ENCODE measurements around the gene LDHB. TPM values are rescaled to one million over a fixed set of nuclear protein-coding genes. Genes with fewer than 3 reads are reported as not detected.
"Not testable (repeated sequence)": the region's sequence is repeated elsewhere in the genome, so short reads cannot be mapped to it uniquely, and the experiment has no call there.

The LDHB gene
- total RNA-seq, 2 experiments from 2014 or later: 2,296 to 2,461 TPM

DNA sequence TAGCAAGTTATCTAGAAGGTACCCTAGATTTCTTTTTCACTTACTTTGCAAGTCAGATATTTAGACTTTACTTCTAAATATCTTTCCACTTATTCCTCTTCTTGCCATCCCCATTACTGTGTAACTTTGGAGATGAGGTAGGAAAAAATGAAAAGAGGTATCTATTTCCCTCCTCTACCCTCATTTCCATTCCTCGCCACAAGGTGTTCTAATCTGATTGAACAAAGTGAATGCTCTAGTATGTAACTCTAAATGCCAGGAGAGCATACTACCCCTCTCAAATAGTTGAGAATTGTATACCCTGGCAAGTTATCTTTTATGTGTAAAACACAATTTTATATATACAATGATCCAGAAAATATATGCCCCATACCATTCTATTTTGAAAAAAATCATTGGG is 1.7 kb upstream of the LDHB start:
- no peak for DNase-seq
- peaks cover 23% of the 10 kb centered on the region for H3K36me3 Mint-ChIP-seq (ENCODE audit: low read depth)
- no peaks in the 10 kb centered on the region for H3K27me3 Mint-ChIP-seq (ENCODE audit: low read depth)
- CTCF ChIA-PET: interaction anchor here (0.7 to 3.2 kb wide), 3 partner anchors 18 to 218 kb away, joined by 3 to 28 read pairs (median 11); no protein-coding TSS in a partner anchor
- intact Hi-C loops (cut with micrococcal nuclease): loop anchor here (10.0 kb wide), 1 partner anchor 965 kb away; the partner anchor contains the start of gene ETNK1
- peaks cover 44% of the 10 kb centered on the region for H3K4me1 Mint-ChIP-seq (ENCODE audit: low read depth)
- no peak overlapping the region for H3K4me3 Mint-ChIP-seq
- no peaks in the 10 kb centered on the region for H3K9me3 Mint-ChIP-seq
- H3K27ac Mint-ChIP-seq: no peak overlapping the region

DNA sequence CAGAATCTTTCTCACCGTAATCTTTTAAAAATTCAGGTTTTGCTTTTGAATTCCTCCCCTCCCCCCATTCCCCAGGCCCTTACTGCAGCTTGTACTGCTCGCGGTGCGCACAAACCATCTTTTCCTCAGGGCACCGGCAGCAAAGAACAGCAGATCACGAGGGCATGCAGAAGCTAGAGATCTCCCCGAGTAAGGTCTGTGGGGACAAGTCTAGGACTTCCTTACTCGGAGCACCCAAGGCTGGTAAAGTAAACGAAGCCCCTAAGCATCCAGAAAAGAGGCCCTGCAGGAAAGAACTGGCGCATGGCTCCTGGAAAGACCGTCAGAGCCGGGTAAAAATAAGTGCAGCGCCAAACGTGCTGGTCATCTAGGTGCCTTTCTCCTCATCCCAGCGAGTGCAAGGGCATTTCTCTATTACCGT is 727 bp downstream of the LDHB start:
- peak overlapping the region; percentile 98 for H3K4me3 Mint-ChIP-seq
- intact Hi-C loops (cut with micrococcal nuclease): loop anchor here (1.0 to 10.0 kb wide), 8 partner anchors 14 to 968 kb away; partner anchors contain the start of genes C2CD5, ETNK1, GOLT1B and PYROXD1
- peak; percentile 57 for DNase-seq
- CTCF ChIA-PET: interaction anchor here (1.2 to 3.2 kb wide), 3 partner anchors 10 to 24 kb away, joined by 5 to 28 read pairs (median 11); no protein-coding TSS in a partner anchor
- H3K36me3 Mint-ChIP-seq (ENCODE audit: low read depth): peaks cover 43% of the 10 kb centered on the region
- peak overlapping the region; percentile 98 for H3K27ac Mint-ChIP-seq
- no peaks in the 10 kb centered on the region for H3K27me3 Mint-ChIP-seq (ENCODE audit: low read depth)
- H3K4me1 Mint-ChIP-seq (ENCODE audit: low read depth): peaks cover 64% of the 10 kb centered on the region
- H3K9me3 Mint-ChIP-seq: no peaks in the 10 kb centered on the region

DNA sequence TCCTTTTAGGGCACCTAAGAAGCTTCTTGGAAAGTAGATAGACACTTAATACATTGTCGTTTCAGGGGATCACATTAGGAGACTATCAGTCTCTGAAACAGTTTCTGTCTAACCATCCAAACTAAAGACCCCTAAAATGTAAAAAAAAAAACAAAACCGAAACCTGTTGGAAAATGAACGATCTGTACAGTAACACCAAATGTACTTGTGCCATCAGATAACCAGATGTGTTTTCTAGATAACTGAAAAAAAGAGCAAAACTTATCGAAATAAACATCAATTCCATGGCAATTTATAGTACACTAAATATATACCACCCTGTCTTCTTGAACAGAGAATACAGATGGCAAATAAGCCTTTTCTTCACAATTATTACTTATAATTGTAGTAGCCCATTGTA is 2.1 kb downstream of the LDHB start:
- H3K27me3 Mint-ChIP-seq (ENCODE audit: low read depth): no peaks in the 10 kb centered on the region
- intact Hi-C loops (cut with micrococcal nuclease): loop anchor here (10.0 kb wide), 1 partner anchor 969 kb away; the partner anchor contains the start of gene ETNK1

DNA sequence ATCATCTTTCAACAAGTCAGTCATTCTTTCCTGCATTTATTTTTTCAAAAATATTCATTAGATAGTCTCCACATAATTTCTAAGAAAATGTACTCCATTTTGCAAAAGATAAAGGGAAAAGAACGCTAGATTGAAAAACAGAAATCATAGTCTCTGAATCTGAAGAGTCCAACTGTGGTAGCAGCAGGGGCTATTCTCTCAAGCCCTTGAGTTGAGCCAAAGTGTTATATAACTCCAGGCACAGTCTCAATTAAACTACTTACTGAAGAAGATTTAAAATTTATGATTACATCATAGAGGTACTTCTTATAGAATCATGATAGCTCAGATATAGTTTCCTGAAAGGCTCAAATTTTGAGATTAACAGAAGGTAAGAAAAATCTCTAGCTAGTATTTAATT is 5.8 kb downstream of the LDHB start:
- H3K27ac Mint-ChIP-seq: peak overlapping the region; percentile 33
- intact Hi-C loops (cut with micrococcal nuclease): loop anchor here (1.0 to 10.0 kb wide), 2 partner anchors 9 to 973 kb away; partner anchors contain the start of gene ETNK1
- H3K4me3 Mint-ChIP-seq: no peak overlapping the region
- H3K27me3 Mint-ChIP-seq (ENCODE audit: low read depth): no peaks in the 10 kb centered on the region
- H3K4me1 Mint-ChIP-seq (ENCODE audit: low read depth): peaks cover 80% of the 10 kb centered on the region
- peaks cover 78% of the 10 kb centered on the region for H3K36me3 Mint-ChIP-seq (ENCODE audit: low read depth)
- no peaks in the 10 kb centered on the region for H3K9me3 Mint-ChIP-seq
- CTCF ChIA-PET: interaction anchor here (1.2 to 2.0 kb wide), 3 partner anchors 9 to 29 kb away, joined by 4 to 13 read pairs (median 7); no protein-coding TSS in a partner anchor
- DNase-seq: no peak

More for the DNA sequence above, 2.1 kb downstream of the LDHB start:
- Mint-ChIP-seq H3K4me3 (peak overlapping the region; percentile 98), H3K27ac (peak overlapping the region; percentile 98), H3K36me3 (ENCODE audit: low read depth) (peaks cover 54% of the 10 kb centered on the region), H3K4me1 (ENCODE audit: low read depth) (peaks cover 71% of the 10 kb centered on the region), H3K9me3 (no peaks in the 10 kb centered on the region)
- no peak for DNase-seq
- CTCF ChIA-PET: interaction anchor here (1.4 kb wide), 1 partner anchor 25 kb away, joined by 5 read pairs; no protein-coding TSS in a partner anchor

DNA sequence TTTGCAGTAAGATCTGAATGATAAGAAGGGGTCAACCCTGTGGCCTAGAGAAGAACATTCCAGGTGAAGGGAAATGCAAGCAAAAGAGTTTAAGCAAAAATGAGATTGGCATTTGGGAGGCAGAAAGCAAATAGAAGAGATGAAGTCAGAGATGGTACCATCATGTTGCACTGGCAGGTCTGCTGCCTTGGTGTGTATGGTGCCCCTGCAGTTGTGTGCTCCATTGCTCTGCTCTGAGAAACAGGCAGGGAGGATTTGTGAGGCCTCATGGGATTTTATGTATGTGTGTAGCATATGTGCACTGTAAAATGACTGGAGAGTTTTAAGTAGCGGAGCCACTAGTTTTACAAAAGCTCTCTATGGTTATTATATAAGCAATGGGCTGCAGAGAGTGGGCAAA is 6.6 kb downstream of the LDHB start:
- H3K4me1 Mint-ChIP-seq (ENCODE audit: low read depth): peaks cover 82% of the 10 kb centered on the region
- no peak overlapping the region for H3K4me3 Mint-ChIP-seq
- H3K36me3 Mint-ChIP-seq (ENCODE audit: low read depth): peaks cover 75% of the 10 kb centered on the region
- DNase-seq: no peak
- no peaks in the 10 kb centered on the region for H3K9me3 Mint-ChIP-seq
- no peak overlapping the region for H3K27ac Mint-ChIP-seq
- CTCF ChIA-PET: interaction anchor here (0.6 to 2.0 kb wide), 2 partner anchors 10 to 11 kb away, joined by 3 to 7 read pairs; no protein-coding TSS in a partner anchor
- no peaks in the 10 kb centered on the region for H3K27me3 Mint-ChIP-seq (ENCODE audit: low read depth)
- intact Hi-C loops (cut with micrococcal nuclease): loop anchor here (10.0 kb wide), 1 partner anchor 974 kb away; the partner anchor contains the start of gene ETNK1

DNA sequence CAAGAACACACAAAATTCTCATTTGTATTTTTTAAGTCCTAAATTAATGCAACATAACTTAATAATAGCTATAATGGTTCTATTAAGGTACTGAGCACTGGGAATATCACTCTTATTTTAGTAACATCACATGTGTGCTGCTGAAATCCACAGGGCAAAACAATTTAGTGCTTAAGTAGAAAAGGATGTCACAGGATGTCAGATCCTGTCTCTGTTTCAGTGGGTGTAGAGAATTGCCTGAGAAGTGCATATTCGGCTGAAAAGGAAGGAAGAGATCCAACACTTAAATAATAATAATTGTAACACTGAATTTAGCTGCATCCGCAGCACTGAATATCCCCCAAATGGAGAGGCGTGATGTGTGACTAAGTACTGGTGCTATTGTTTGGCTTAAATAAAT is 8.6 kb downstream of the LDHB start:
- no peaks in the 10 kb centered on the region for H3K27me3 Mint-ChIP-seq (ENCODE audit: low read depth)
- peaks cover 83% of the 10 kb centered on the region for H3K4me1 Mint-ChIP-seq (ENCODE audit: low read depth)
- no peak for DNase-seq
- H3K9me3 Mint-ChIP-seq: no peaks in the 10 kb centered on the region
- peaks cover 75% of the 10 kb centered on the region for H3K36me3 Mint-ChIP-seq (ENCODE audit: low read depth)
- intact Hi-C loops (cut with micrococcal nuclease): no loop called here
- CTCF ChIA-PET: interaction anchor here (0.6 to 1.3 kb wide), 2 partner anchors 31 to 147 kb away, joined by 4 to 5 read pairs; partner anchors contain the start of genes GOLT1B and RECQL
- no peak overlapping the region for H3K27ac Mint-ChIP-seq
- no peak overlapping the region for H3K4me3 Mint-ChIP-seq

DNA sequence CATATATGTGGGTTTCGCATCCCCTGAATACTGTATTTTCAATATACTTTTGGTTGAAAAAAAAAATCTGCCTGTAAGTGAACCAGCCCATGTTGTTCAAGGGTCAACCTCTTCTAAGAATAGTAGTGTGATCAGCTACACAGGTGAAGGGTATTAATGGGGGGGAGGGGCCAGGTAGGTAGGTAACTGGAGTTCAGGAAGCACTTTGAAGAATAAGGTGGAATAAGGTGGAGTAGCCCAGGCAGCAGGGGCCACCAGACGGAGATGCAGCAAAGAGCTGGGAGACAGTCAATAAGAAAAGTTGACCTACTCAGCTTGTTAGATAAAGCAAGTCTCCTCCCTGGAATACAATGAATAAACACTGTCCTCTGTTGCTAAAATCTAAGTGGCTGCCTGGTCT is 9.3 kb downstream of the LDHB start:
- Mint-ChIP-seq H3K36me3 (ENCODE audit: low read depth) (peaks cover 77% of the 10 kb centered on the region), H3K4me3 (no peak overlapping the region), H3K4me1 (ENCODE audit: low read depth) (peaks cover 85% of the 10 kb centered on the region), H3K27ac (no peak overlapping the region), H3K9me3 (no peaks in the 10 kb centered on the region), H3K27me3 (ENCODE audit: low read depth) (no peaks in the 10 kb centered on the region)
- CTCF ChIA-PET: interaction anchor here (0.6 to 1.3 kb wide), 2 partner anchors 31 to 146 kb away, joined by 4 to 5 read pairs; partner anchors contain the start of genes GOLT1B and RECQL
- DNase-seq: no peak
- intact Hi-C loops (cut with micrococcal nuclease): no loop called here

DNA sequence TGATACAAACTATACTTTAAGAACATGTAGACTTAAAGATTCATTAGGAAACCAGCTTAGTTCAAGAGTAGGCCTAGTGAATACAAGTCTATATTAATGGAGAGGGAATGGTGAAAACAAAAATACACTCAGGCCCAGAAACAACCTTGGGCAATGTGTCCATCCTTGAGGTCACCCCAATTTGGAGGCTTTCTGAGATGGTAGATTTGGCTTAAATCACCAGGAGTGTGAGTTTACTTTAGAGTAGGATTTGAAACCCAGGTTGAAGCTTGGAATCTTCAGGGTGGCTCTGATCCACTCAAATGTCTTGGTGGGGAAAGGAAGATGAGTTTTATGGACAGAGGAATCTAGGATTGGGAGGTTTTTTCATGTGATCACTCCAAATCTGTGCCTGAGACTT is 10.5 kb downstream of the LDHB start:
- H3K9me3 Mint-ChIP-seq: no peaks in the 10 kb centered on the region
- H3K27ac Mint-ChIP-seq: peak overlapping the region; percentile 38
- DNase-seq: no peak
- CTCF ChIA-PET: interaction anchor here (1.7 kb wide), 1 partner anchor 10 kb away, joined by 5 read pairs; the partner anchor contains the start of gene LDHB
- no peak overlapping the region for H3K4me3 Mint-ChIP-seq
- intact Hi-C loops (cut with micrococcal nuclease): no loop called here
- H3K4me1 Mint-ChIP-seq (ENCODE audit: low read depth): peaks cover 85% of the 10 kb centered on the region
- no peaks in the 10 kb centered on the region for H3K27me3 Mint-ChIP-seq (ENCODE audit: low read depth)
- peaks cover 77% of the 10 kb centered on the region for H3K36me3 Mint-ChIP-seq (ENCODE audit: low read depth)

DNA sequence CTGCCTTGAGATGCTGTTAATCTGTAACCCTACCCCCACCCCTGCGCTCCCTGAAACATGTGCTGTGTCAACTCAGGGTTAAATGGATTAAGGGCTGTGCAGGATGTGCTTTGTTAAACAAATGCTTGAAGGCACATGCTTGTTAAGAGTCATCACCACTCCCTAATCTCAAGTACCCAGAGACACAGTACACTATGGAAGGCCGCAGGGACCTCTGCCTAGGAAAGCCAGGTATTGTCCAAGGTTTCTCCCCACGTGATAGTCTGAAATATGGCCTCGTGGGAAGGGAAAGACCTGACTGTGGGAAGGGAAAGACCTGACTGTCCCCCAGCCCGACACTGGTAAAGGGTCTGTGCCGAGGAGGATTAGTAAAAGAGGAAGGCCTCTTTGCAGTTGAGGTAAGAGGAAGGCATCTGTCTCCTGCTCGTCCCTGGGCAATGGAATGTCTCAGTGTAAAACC is 12.6 kb downstream of the LDHB start:
- H3K9me3 Mint-ChIP-seq; H3K4me3 Mint-ChIP-seq; intact Hi-C loops (cut with micrococcal nuclease); DNase-seq; H3K27me3 Mint-ChIP-seq (ENCODE audit: low read depth): not testable (repeated sequence)
- H3K4me1 Mint-ChIP-seq (ENCODE audit: low read depth): peaks cover 84% of the 10 kb centered on the region
- CTCF ChIA-PET: interaction anchor here (1.0 kb wide), 1 partner anchor 35 kb away, joined by 5 read pairs; no protein-coding TSS in a partner anchor
- peaks cover 78% of the 10 kb centered on the region for H3K36me3 Mint-ChIP-seq (ENCODE audit: low read depth)
- H3K27ac Mint-ChIP-seq: peak overlapping the region; percentile 65

DNA sequence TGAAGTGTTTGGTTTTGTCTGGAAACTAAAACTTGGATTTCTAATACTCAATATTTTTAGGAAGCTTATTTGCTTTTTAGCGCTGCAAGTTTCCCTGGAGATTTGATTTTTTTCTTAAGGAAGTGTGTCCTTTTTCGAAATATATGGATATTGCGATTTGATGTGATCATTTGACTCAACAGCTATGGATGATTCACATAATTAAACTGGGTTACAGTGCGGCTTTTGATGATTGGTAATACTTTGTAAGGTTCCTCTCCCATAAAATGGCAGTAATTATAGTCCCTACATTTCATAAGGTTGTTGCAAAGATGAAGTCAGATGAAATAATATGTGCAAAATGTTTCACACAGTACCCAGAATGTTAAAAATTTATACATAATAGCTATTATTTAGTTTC is 13.1 kb downstream of the LDHB start:
- H3K36me3 Mint-ChIP-seq (ENCODE audit: low read depth): peaks cover 78% of the 10 kb centered on the region
- no peak for DNase-seq
- H3K27ac Mint-ChIP-seq: peak overlapping the region; percentile 40
- CTCF ChIA-PET: interaction anchor here (1.0 kb wide), 1 partner anchor 36 kb away, joined by 5 read pairs; no protein-coding TSS in a partner anchor
- H3K27me3 Mint-ChIP-seq (ENCODE audit: low read depth): no peaks in the 10 kb centered on the region
- no peaks in the 10 kb centered on the region for H3K9me3 Mint-ChIP-seq
- H3K4me1 Mint-ChIP-seq (ENCODE audit: low read depth): peaks cover 81% of the 10 kb centered on the region
- intact Hi-C loops (cut with micrococcal nuclease): no loop called here
- H3K4me3 Mint-ChIP-seq: no peak overlapping the region

DNA sequence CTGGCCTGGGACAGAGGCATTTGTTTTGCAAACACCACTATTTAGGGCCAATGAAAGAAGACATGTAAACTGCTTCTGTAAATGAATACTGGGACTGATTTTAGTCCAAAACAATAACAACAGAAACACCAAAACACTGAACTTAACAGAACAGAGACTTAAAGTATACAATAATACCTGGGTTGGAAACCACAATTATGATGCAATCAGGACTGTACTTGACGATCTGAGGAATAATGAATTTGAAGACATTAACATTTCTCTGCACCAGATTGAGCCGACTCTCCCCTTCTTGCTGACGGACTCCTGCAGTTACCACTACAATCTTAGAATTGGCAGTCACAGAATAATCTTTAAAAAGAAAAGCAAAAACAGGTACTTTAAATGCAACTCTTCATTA is 13.9 kb downstream of the LDHB start:
- intact Hi-C loops (cut with micrococcal nuclease): loop anchor here (1.0 kb wide), 4 partner anchors 9 to 36 kb away; partner anchors contain the start of gene LDHB
- no peak for DNase-seq
- no peaks in the 10 kb centered on the region for H3K27me3 Mint-ChIP-seq (ENCODE audit: low read depth)
- CTCF ChIA-PET: interaction anchor here (1.0 to 1.6 kb wide), 2 partner anchors 37 kb away, joined by 5 to 11 read pairs; no protein-coding TSS in a partner anchor
- H3K9me3 Mint-ChIP-seq: no peaks in the 10 kb centered on the region
- H3K4me1 Mint-ChIP-seq (ENCODE audit: low read depth): peaks cover 84% of the 10 kb centered on the region
- H3K36me3 Mint-ChIP-seq (ENCODE audit: low read depth): peaks cover 79% of the 10 kb centered on the region
- H3K27ac Mint-ChIP-seq: peak overlapping the region; percentile 85
- H3K4me3 Mint-ChIP-seq: no peak overlapping the region

DNA sequence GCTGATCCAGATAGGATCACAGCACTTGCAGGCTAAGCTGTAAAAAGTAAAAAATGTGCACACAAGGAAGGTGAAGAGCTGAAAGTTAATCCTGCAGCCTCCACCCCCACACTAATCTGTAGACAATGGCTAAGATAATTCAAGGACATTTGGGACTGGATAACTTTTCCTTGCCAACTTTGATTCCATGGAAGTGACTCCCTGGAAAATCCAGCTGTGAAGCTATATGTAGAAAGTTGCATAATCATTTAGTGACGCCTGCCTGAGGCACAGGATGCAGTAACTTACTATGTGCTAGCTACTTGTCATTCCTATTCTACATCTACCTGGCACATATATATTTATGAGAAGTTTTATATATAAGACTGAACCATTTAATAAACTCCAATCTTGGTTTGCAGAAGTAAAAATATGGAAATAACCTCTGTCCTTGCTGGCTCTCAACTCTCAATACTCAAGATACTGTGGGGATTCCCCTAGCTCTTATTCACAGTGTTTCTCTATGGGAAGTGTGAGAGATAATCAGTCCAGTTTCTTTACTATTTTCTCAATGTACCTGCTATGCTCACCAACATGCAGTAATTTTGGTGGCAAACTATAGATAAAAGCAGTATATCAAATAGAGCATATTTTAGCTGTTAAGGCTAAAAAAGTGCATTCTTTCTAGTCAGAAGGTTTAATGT is 14.8 kb downstream of the LDHB start:
- intact Hi-C loops (cut with micrococcal nuclease): loop anchor here (1.0 kb wide), 4 partner anchors 9 to 36 kb away; partner anchors contain the start of gene LDHB
- CTCF ChIA-PET: interaction anchor here (0.7 to 1.6 kb wide), 3 partner anchors 29 to 38 kb away, joined by 3 to 11 read pairs (median 3); no protein-coding TSS in a partner anchor
- peak overlapping the region; percentile 85 for H3K27ac Mint-ChIP-seq
- H3K36me3 Mint-ChIP-seq (ENCODE audit: low read depth): peaks cover 76% of the 10 kb centered on the region
- H3K27me3 Mint-ChIP-seq (ENCODE audit: low read depth): no peaks in the 10 kb centered on the region
- no peak for DNase-seq
- peaks cover 81% of the 10 kb centered on the region for H3K4me1 Mint-ChIP-seq (ENCODE audit: low read depth)
- no peaks in the 10 kb centered on the region for H3K9me3 Mint-ChIP-seq
- H3K4me3 Mint-ChIP-seq: no peak overlapping the region

Data from activated naive CD4-positive, alpha-beta T cell treated with anti-CD3 and anti-CD28 coated beads for 36 hours (primary cell).